ENCODE results near the gene OSBPL2. TPM values are rescaled to one million over a fixed set of nuclear protein-coding genes. Genes with fewer than 3 reads are reported as not detected.

The OSBPL2 gene
- total RNA-seq, 2 experiments from 2014 or later = 17.2 to 40.0 TPM

DNA sequence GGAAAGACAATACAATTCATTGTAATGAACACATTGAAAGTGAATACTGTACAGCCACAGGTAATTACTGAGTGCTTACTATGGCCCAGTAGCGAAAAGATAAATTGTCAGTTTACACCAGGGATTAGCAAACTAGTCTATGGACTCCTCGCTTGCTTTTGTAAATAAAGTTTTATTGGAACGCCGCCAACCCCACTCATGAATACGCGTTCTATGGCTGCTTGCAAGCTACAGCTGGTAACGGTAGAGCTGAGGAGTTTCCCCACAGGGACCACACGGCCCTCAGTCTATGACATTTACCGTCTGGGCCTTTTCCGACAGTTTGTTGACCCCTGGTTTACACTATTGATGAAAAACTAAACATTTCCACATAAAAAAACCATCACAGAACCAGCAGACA lies 104.6 kb downstream of the OSBPL2 start:
- ChIA-PET CTCF (ENCODE audit: unreplicated experiment) (interaction anchor here (0.6 kb wide), 1 partner anchor 1513 kb away, joined by 3 read pairs; no protein-coding TSS in a partner anchor), POLR2A (no interaction called here)
- Histone ChIP-seq H3K79me2 (ENCODE audit: insufficient read depth, low read depth, low read length) (peaks cover 4% of the 10 kb centered on the region; the same call in 1 of the 2 replicates), H3K4me2 (ENCODE audit: low read length) (no peak overlapping the region), H4K20me1 (ENCODE audit: insufficient read depth, low read length) (no peaks in the 10 kb centered on the region), H3K36me3 (ENCODE audit: insufficient read depth, low read length) (peaks cover 34% of the 10 kb centered on the region), H3K9me3 (ENCODE audit: low read length) (0 out of 2 replicates have a peak, but pooled peaks cover 7% of the 10 kb centered on the region), H3K4me1 (ENCODE audit: insufficient read depth, low read length, poor library complexity, severe bottlenecking) (peaks cover 50% of the 10 kb centered on the region), H3K27ac (ENCODE audit: low read depth, low read length, poor library complexity, severe bottlenecking) (no peak overlapping the region), H3K9me2 (ENCODE audit: insufficient read depth, low read length) (no peaks in the 10 kb centered on the region), H3K4me3 (ENCODE audit: low read depth, low read length, poor library complexity, severe bottlenecking) (no peak overlapping the region), H2AFZ (ENCODE audit: low read length) (no peak overlapping the region)
- intact Hi-C loops (cut with micrococcal nuclease; ENCODE audit: unreplicated experiment) = no loop called here
- no peak for DNase-seq (ENCODE audit: low spot score)
- BruUV-seq (replicated peaks) = no TSS peak
- TF ChIP-seq, protein P1, sequence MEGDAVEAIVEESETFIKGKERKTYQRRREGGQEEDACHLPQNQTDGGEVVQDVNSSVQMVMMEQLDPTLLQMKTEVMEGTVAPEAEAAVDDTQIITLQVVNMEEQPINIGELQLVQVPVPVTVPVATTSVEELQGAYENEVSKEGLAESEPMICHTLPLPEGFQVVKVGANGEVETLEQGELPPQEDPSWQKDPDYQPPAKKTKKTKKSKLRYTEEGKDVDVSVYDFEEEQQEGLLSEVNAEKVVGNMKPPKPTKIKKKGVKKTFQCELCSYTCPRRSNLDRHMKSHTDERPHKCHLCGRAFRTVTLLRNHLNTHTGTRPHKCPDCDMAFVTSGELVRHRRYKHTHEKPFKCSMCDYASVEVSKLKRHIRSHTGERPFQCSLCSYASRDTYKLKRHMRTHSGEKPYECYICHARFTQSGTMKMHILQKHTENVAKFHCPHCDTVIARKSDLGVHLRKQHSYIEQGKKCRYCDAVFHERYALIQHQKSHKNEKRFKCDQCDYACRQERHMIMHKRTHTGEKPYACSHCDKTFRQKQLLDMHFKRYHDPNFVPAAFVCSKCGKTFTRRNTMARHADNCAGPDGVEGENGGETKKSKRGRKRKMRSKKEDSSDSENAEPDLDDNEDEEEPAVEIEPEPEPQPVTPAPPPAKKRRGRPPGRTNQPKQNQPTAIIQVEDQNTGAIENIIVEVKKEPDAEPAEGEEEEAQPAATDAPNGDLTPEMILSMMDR (conservative IDR thresholded peaks at IDR 0.05; ENCODE audit: low read length) = no peak
- TF ChIP-seq EZH2phosphoT487 (IDR thresholded peaks at IDR 0.05; ENCODE audit: borderline replicate concordance, low read depth, low read length) = no peak

DNA sequence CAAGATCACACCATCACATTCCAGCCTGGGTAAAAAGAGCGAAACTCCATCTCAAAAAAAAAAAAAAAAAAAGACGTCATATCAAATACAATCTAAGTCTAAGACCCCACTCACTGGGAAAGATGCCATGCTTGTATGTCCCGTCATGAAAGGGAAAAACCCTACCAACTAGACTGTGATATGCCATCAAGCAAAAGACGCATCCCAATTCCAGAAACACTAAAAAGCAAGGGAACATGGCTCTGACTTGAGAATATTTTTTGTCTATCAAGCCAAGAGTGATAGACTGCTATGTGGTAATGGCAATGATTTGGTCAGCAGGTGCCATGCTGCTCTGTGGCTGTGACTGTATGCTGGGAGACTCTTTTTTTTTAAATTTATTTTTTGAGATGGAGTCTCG lies 105.8 kb downstream of the OSBPL2 start:
- H3K4me1 ChIP-seq (ENCODE audit: insufficient read depth, low read length, poor library complexity, severe bottlenecking) = peaks cover 38% of the 10 kb centered on the region
- BruUV-seq (replicated peaks) = no TSS peak
- 0 out of 2 replicates have a peak, but pooled peaks cover 7% of the 10 kb centered on the region for H3K9me3 ChIP-seq (ENCODE audit: low read length)
- H3K27ac ChIP-seq (ENCODE audit: low read depth, low read length, poor library complexity, severe bottlenecking) = no peak overlapping the region
- H4K20me1 ChIP-seq (ENCODE audit: insufficient read depth, low read length) = no peaks in the 10 kb centered on the region
- peaks cover 29% of the 10 kb centered on the region for H3K36me3 ChIP-seq (ENCODE audit: insufficient read depth, low read length)
- no peak overlapping the region for H2AFZ ChIP-seq (ENCODE audit: low read length)
- no peak overlapping the region for H3K4me3 ChIP-seq (ENCODE audit: low read depth, low read length, poor library complexity, severe bottlenecking)
- intact Hi-C loops (cut with micrococcal nuclease; ENCODE audit: unreplicated experiment) = no loop called here
- ChIA-PET POLR2A (no interaction called here), CTCF (ENCODE audit: unreplicated experiment) (no interaction called here)
- H3K79me2 ChIP-seq (ENCODE audit: insufficient read depth, low read depth, low read length) = peaks cover 4% of the 10 kb centered on the region; the same call in 1 of the 2 replicates
- TF ChIP-seq, protein P1 (conservative IDR thresholded peaks at IDR 0.05; ENCODE audit: low read length) = no peak
- no peak overlapping the region for H3K4me2 ChIP-seq (ENCODE audit: low read length)
- H3K9me2 ChIP-seq (ENCODE audit: insufficient read depth, low read length) = no peaks in the 10 kb centered on the region
- DNase-seq (ENCODE audit: low spot score) = no peak

- CTCF ChIA-PET (ENCODE audit: unreplicated experiment) = no interaction called here
- Histone ChIP-seq H2AFZ (ENCODE audit: low read length) (no peak overlapping the region), H3K4me2 (ENCODE audit: low read length) (no peak overlapping the region), H3K36me3 (ENCODE audit: insufficient read depth, low read length) (peaks cover 32% of the 10 kb centered on the region), H3K4me1 (ENCODE audit: insufficient read depth, low read length, poor library complexity, severe bottlenecking) (peaks cover 31% of the 10 kb centered on the region), H4K20me1 (ENCODE audit: insufficient read depth, low read length) (no peaks in the 10 kb centered on the region), H3K9me3 (ENCODE audit: low read length) (0 out of 2 replicates have a peak, but pooled peaks cover 7% of the 10 kb centered on the region), H3K79me2 (ENCODE audit: insufficient read depth, low read depth, low read length) (peaks cover 4% of the 10 kb centered on the region; the same call in 1 of the 2 replicates), H3K4me3 (ENCODE audit: low read depth, low read length, poor library complexity, severe bottlenecking) (no peak overlapping the region), H3K27ac (ENCODE audit: low read depth, low read length, poor library complexity, severe bottlenecking) (no peak overlapping the region), H3K9me2 (ENCODE audit: insufficient read depth, low read length) (no peaks in the 10 kb centered on the region)
- POLR2A ChIA-PET = no interaction called here
- no TSS peak for BruUV-seq (replicated peaks)
- no peak for DNase-seq (ENCODE audit: low spot score)
- TF ChIP-seq, protein P1 (conservative IDR thresholded peaks at IDR 0.05; ENCODE audit: low read length) = no peak
- no peak for TF ChIP-seq EZH2phosphoT487 (IDR thresholded peaks at IDR 0.05; ENCODE audit: borderline replicate concordance, low read depth, low read length)
- intact Hi-C loops (cut with micrococcal nuclease; ENCODE audit: unreplicated experiment) = no loop called here
These were observed 106.5 kb downstream of the OSBPL2 start for GRCh38 chr20:62344782-62345181.

Small RNAs within 50 kb of the gene (microRNA-seq; reads per million reads assigned to microRNA genes)
- 3.8 reads per million for gene MIR4758 (ENCODE audit: borderline replicate concordance)

Other genes with a start within 250 kb of the OSBPL2 start
- gene TAF4, start 172.6 kb upstream of the OSBPL2 start, total RNA-seq (2014; rRNA removed; shearing (Covaris generic)) = 6.7 and 11.2 TPM in 2 replicates
- 28.4 and 38.9 TPM in 2 replicates for gene TAF4, start 172.6 kb upstream of the OSBPL2 start, total RNA-seq (2022)
- gene LSM14B, start 116.0 kb upstream of the OSBPL2 start, total RNA-seq (2014; rRNA removed; shearing (Covaris generic)) = 44.7 and 54.2 TPM in 2 replicates
- 53.7 and 54.4 TPM in 2 replicates for gene LSM14B, start 116.0 kb upstream of the OSBPL2 start, total RNA-seq (2022)
- 247 and 362 TPM in 2 replicates for gene PSMA7, start 95.1 kb upstream of the OSBPL2 start, total RNA-seq (2014; rRNA removed; shearing (Covaris generic))
- 223 and 266 TPM in 2 replicates for gene PSMA7, start 95.1 kb upstream of the OSBPL2 start, total RNA-seq (2022)
- 13.0 and 17.0 TPM in 2 replicates for gene SS18L1, start 94.8 kb upstream of the OSBPL2 start, total RNA-seq (2014; rRNA removed; shearing (Covaris generic))
- gene SS18L1, start 94.8 kb upstream of the OSBPL2 start, total RNA-seq (2022) = 16.8 and 17.7 TPM in 2 replicates
- 20.3 and 24.1 TPM in 2 replicates for gene MTG2, start 55.5 kb upstream of the OSBPL2 start, total RNA-seq (2014; rRNA removed; shearing (Covaris generic))
- gene MTG2, start 55.5 kb upstream of the OSBPL2 start, total RNA-seq (2022) = 37.5 and 38.6 TPM in 2 replicates
- gene HRH3, start 18.2 kb upstream of the OSBPL2 start, total RNA-seq (2014; rRNA removed; shearing (Covaris generic)) = not detected in 2 replicates
- gene HRH3, start 18.2 kb upstream of the OSBPL2 start, total RNA-seq (2022) = not detected in 2 replicates
- gene ADRM1, start 64.5 kb downstream of the OSBPL2 start, total RNA-seq (2014; rRNA removed; shearing (Covaris generic)) = 123 and 128 TPM in 2 replicates
- 70.7 and 87.0 TPM in 2 replicates for gene ADRM1, start 64.5 kb downstream of the OSBPL2 start, total RNA-seq (2022)
- gene LAMA5, start 128.8 kb downstream of the OSBPL2 start, total RNA-seq (2014; rRNA removed; shearing (Covaris generic)) = 53.3 and 59.3 TPM in 2 replicates
- gene LAMA5, start 128.8 kb downstream of the OSBPL2 start, total RNA-seq (2022) = 144 and 162 TPM in 2 replicates
- gene RPS21, start 148.6 kb downstream of the OSBPL2 start, total RNA-seq (2014; rRNA removed; shearing (Covaris generic)) = 2,092 and 3,376 TPM in 2 replicates
- 2,373 and 2,571 TPM in 2 replicates for gene RPS21, start 148.6 kb downstream of the OSBPL2 start, total RNA-seq (2022)
- gene CABLES2, start 168.8 kb downstream of the OSBPL2 start, total RNA-seq (2014; rRNA removed; shearing (Covaris generic)) = 11.1 and 14.8 TPM in 2 replicates
- gene CABLES2, start 168.8 kb downstream of the OSBPL2 start, total RNA-seq (2022) = 22.5 and 23.3 TPM in 2 replicates
- not detected in 2 replicates for gene RBBP8NL, start 189.0 kb downstream of the OSBPL2 start, total RNA-seq (2014; rRNA removed; shearing (Covaris generic))
- not detected in 2 replicates for gene RBBP8NL, start 189.0 kb downstream of the OSBPL2 start, total RNA-seq (2022)
- gene GATA5, start 237.5 kb downstream of the OSBPL2 start, total RNA-seq (2014; rRNA removed; shearing (Covaris generic)) = not detected in 2 replicates
- not detected in 2 replicates for gene GATA5, start 237.5 kb downstream of the OSBPL2 start, total RNA-seq (2022)

All from OCI-LY7 (cell line).